ENCODE results near the gene SLX4IP. TPM values are rescaled to one million over a fixed set of nuclear protein-coding genes. Genes with fewer than 3 reads are reported as not detected.

SLX4IP gene
- total and polyA plus RNA-seq, 2 of the 13 experiments (the other 11 are each of a cell fraction or from before 2014, with no cell fraction given), result 3.6 to 7.3 TPM

DNA sequence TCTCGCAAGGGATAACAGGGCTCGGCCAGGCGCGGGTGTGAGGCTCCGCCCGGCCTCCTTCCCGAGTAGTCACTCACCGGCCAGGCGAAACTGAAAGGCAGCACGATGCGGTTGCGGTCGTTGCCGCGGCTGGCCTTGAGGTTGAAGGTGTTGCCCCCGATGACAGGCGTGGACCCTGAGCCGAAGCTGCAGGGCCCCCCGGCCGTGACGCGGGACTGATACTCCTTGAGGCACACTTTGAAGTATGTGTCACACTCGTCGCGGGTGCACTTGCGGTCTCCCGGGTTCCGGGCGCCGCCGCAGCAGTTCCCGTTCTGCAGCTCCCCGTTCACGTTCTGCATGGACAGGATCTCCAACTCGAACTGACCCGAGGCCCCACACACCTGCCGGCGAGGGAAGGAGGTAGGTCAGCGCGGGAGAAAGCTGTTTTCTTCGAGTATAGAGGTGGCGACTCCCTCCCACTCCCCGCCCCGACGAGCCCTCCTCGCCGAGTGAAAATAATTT, 237.6 kb downstream of the SLX4IP start (continued):
- TF ChIP-seq ZNF772 (CRISPR knock-in tag; IDR thresholded peaks at IDR 0.05), result no peak
- TF ChIP-seq, protein P1, sequence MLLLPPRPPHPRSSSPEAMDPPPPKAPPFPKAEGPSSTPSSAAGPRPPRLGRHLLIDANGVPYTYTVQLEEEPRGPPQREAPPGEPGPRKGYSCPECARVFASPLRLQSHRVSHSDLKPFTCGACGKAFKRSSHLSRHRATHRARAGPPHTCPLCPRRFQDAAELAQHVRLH (CRISPR knock-in tag; IDR thresholded peaks at IDR 0.05; ENCODE audit: borderline replicate concordance, low read depth), result no peak
- peak; percentile 49; the same call in 1 of the 2 replicates for TF ChIP-seq ZNF33B (CRISPR knock-in tag; IDR thresholded peaks at IDR 0.05)
- TF ChIP-seq CHD4 (IDR thresholded peaks at IDR 0.05; ENCODE audit: borderline replicate concordance, low read length), result no peak
- no peak for TF ChIP-seq ZFP1 (CRISPR knock-in tag; IDR thresholded peaks at IDR 0.05)
- peak; percentile 80; the same call in 1 of the 2 replicates for TF ChIP-seq NFIB (CRISPR knock-in tag; IDR thresholded peaks at IDR 0.05; ENCODE audit: borderline replicate concordance)
- TF ChIP-seq, protein P2, sequence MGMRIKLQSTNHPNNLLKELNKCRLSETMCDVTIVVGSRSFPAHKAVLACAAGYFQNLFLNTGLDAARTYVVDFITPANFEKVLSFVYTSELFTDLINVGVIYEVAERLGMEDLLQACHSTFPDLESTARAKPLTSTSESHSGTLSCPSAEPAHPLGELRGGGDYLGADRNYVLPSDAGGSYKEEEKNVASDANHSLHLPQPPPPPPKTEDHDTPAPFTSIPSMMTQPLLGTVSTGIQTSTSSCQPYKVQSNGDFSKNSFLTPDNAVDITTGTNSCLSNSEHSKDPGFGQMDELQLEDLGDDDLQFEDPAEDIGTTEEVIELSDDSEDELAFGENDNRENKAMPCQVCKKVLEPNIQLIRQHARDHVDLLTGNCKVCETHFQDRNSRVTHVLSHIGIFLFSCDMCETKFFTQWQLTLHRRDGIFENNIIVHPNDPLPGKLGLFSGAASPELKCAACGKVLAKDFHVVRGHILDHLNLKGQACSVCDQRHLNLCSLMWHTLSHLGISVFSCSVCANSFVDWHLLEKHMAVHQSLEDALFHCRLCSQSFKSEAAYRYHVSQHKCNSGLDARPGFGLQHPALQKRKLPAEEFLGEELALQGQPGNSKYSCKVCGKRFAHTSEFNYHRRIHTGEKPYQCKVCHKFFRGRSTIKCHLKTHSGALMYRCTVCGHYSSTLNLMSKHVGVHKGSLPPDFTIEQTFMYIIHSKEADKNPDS (CRISPR knock-in tag; IDR thresholded peaks at IDR 0.05), result peak; percentile 52; the same call in 1 of the 2 replicates
- no peak; the same call in 1 of the 2 replicates for TF ChIP-seq ZNF550 (CRISPR knock-in tag; IDR thresholded peaks at IDR 0.05; ENCODE audit: borderline replicate concordance)
- no peak for TF ChIP-seq FOXJ3 (CRISPR knock-in tag; IDR thresholded peaks at IDR 0.05; ENCODE audit: borderline replicate concordance)
- TF ChIP-seq HINFP (CRISPR knock-in tag; IDR thresholded peaks at IDR 0.05; ENCODE audit: low read depth), result no peak; the same call in 1 of the 2 replicates
- TF ChIP-seq, protein P3, sequence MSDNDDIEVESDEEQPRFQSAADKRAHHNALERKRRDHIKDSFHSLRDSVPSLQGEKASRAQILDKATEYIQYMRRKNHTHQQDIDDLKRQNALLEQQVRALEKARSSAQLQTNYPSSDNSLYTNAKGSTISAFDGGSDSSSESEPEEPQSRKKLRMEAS (IDR thresholded peaks at IDR 0.05), result no peak
- no peak for TF ChIP-seq RERE (CRISPR knock-in tag; IDR thresholded peaks at IDR 0.05; ENCODE audit: low read depth)
- no peak for TF ChIP-seq FOXA1 (IDR thresholded peaks at IDR 0.05)
- no peak for TF ChIP-seq FOXA1 (CRISPR knock-in tag; IDR thresholded peaks at IDR 0.05)
- 0 out of 2 replicates have a peak, but pooled peaks have one; percentile 5 for TF ChIP-seq ZNF788 (CRISPR knock-in tag; IDR thresholded peaks at IDR 0.05; ENCODE audit: borderline replicate concordance)
- TF ChIP-seq ZBTB38 (CRISPR knock-in tag; IDR thresholded peaks at IDR 0.05), result peak; percentile 46; the same call in 1 of the 2 replicates
- no peak for TF ChIP-seq SIX1 (CRISPR knock-in tag; IDR thresholded peaks at IDR 0.05; ENCODE audit: borderline replicate concordance)
- no peak for TF ChIP-seq ATF7 (IDR thresholded peaks at IDR 0.05)
- TF ChIP-seq ATF7 (CRISPR knock-in tag; IDR thresholded peaks at IDR 0.05), result peak; percentile 20; the same call in 1 of the 2 replicates
- no peak for TF ChIP-seq ZNF496 (CRISPR knock-in tag; IDR thresholded peaks at IDR 0.05; ENCODE audit: insufficient replicate concordance)
- TF ChIP-seq MYNN (CRISPR knock-in tag; IDR thresholded peaks at IDR 0.05; ENCODE audit: low read depth), result no peak
- TF ChIP-seq NFYC (CRISPR knock-in tag; IDR thresholded peaks at IDR 0.05), result no peak
